Measurements from ENCODE around the gene SLC25A12. TPM values are rescaled to one million over a fixed set of nuclear protein-coding genes. Genes with fewer than 3 reads are reported as not detected.
A peak's percentile ranks its signal among the peaks of the same experiment; 100 is the strongest.

SLC25A12 gene, protein sequence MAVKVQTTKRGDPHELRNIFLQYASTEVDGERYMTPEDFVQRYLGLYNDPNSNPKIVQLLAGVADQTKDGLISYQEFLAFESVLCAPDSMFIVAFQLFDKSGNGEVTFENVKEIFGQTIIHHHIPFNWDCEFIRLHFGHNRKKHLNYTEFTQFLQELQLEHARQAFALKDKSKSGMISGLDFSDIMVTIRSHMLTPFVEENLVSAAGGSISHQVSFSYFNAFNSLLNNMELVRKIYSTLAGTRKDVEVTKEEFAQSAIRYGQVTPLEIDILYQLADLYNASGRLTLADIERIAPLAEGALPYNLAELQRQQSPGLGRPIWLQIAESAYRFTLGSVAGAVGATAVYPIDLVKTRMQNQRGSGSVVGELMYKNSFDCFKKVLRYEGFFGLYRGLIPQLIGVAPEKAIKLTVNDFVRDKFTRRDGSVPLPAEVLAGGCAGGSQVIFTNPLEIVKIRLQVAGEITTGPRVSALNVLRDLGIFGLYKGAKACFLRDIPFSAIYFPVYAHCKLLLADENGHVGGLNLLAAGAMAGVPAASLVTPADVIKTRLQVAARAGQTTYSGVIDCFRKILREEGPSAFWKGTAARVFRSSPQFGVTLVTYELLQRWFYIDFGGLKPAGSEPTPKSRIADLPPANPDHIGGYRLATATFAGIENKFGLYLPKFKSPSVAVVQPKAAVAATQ
- 10 to 100 TPM; 15.1 to 25.9 (median 20.9) TPM for total RNA-seq
- polyA plus RNA-seq = 10 to 100 TPM in 1 of 3 donors, 1 to 10 TPM in 2; 9.8 to 11.0 (median 9.8) TPM
- long read RNA-seq, donor 1, partial matches to known transcripts = 10 of 12 reads
- long read RNA-seq, donor 1, other reads (novel, unspliced or antisense) = 0 of 12 reads
- long read RNA-seq, donor 2, partial matches to known transcripts = 0 of 3 reads
- long read RNA-seq, donor 2, other reads (novel, unspliced or antisense) = 0 of 3 reads

DNA sequence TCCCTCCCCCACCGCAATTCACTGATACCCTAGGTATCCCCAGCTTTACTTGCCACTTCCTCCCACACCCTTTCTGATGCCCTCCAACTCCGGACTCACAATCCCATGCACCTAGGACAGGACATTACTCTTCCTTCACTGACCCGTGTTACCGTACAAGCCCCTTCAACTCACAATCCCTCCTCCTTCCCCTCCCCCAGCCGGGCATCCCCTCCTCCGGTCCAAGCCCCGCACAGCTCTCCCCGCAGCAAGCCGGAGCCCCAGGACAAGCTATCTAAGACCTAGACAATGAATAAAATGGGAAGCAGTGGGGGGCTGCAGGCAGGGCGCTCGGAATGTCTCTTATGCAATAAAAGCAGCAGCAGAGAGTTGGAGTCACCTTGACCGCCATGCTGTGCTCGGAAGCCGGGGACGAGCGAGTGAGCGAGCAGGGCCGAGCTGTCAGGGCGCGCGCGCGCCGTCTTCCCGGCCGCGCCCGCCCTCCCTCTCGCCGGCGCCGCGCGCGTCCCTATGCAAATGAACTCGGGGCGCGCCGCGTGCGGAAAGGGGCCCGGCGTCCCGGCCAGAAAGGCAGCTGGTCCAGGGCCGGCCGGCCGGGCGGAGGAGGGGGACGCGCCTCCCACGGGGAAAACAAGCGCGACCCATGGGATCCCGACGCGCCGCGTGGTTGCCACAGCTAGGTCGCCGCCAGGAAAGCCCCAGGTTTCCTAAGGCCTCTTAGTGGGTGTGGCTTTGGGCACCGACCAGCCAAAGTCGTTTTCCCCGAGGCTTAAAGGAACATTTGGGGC lies at the start of gene SLC25A12:
SLC25A12 (minus strand) TSS at position 421 of the 788 bp plus-strand sequence; CDS start at position 391, 30 bp downstream.
- intact Hi-C loops (cut with DNase I; ENCODE audit: low total_unique reads) = no loop called here
- WGBS, 5 donors = 0 to 1% (median 0%) methylated on average over 33 to 63 of the region's 63 CpGs

DNA sequence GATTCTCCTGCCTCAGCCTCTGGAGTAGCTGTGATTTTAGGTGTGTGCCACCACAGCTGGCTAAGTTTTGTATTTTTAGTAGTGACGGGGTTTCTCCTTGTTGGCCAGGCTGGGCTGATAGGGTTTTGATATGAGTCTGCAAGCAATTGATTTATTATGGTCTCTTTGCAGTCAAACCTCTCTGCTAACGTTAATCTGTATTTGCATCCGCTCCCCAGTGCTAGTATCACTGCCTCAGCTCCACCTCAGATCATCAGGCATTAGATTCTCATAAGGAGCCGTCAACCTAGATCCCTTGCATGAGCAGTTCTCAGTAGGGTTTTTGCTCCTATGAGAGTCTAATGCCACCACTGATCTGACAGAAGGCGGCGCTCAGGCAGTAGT lies 47.3 kb upstream of the SLC25A12 start:
- no peak overlapping the region for H3K27ac ChIP-seq
- peaks cover 0 to 15% (median 0%) of the 10 kb centered on the region in 6 donors for H3K36me3 ChIP-seq
- WGBS, 5 donors = 94 to 96% (median 94%) methylated on average over 6 of the region's 6 CpGs
- intact Hi-C loops (cut with DNase I; ENCODE audit: low total_unique reads) = no loop called here
- no peak overlapping the region for H3K4me3 ChIP-seq
- H3K4me1 ChIP-seq = peaks cover 0 to 43% (median 5%) of the 10 kb centered on the region in 6 donors
- H3K9me3 ChIP-seq = no peaks in the 10 kb centered on the region
- no peaks in the 10 kb centered on the region for H3K27me3 ChIP-seq (replicated peaks in 1 of 7)
- no peak for DNase-seq
- TF ChIP-seq POLR2AphosphoS5 (IDR thresholded peaks at IDR 0.05) = no peak
- TF ChIP-seq POLR2A (IDR thresholded peaks at IDR 0.05) = no peak
- TF ChIP-seq, protein P1, sequence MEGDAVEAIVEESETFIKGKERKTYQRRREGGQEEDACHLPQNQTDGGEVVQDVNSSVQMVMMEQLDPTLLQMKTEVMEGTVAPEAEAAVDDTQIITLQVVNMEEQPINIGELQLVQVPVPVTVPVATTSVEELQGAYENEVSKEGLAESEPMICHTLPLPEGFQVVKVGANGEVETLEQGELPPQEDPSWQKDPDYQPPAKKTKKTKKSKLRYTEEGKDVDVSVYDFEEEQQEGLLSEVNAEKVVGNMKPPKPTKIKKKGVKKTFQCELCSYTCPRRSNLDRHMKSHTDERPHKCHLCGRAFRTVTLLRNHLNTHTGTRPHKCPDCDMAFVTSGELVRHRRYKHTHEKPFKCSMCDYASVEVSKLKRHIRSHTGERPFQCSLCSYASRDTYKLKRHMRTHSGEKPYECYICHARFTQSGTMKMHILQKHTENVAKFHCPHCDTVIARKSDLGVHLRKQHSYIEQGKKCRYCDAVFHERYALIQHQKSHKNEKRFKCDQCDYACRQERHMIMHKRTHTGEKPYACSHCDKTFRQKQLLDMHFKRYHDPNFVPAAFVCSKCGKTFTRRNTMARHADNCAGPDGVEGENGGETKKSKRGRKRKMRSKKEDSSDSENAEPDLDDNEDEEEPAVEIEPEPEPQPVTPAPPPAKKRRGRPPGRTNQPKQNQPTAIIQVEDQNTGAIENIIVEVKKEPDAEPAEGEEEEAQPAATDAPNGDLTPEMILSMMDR (IDR thresholded peaks at IDR 0.05 in 8 of 11, conservative IDR thresholded peaks at IDR 0.05 in 3 of 11) = no peak

More for the DNA sequence above, at the start of gene SLC25A12:
- TF ChIP-seq POLR2A (IDR thresholded peaks at IDR 0.05) (peak in 1 of 3 donors; percentile 42), POLR2AphosphoS5 (IDR thresholded peaks at IDR 0.05) (peak; percentile 75 to 89 (median 84))
- TF ChIP-seq, protein P1 (IDR thresholded peaks at IDR 0.05 in 8 of 11, conservative IDR thresholded peaks at IDR 0.05 in 3 of 11) = no peak
- peaks cover 8 to 35% (median 20%) of the 10 kb centered on the region in 6 donors for H3K4me1 ChIP-seq
- H3K27me3 ChIP-seq (replicated peaks in 1 of 7) = no peaks in the 10 kb centered on the region
- DNase-seq = peak; percentile 96
- H3K4me3 ChIP-seq = peak within 1 kb of the TSS; percentile 70 to 97 (median 84)
- peak within 1 kb of the TSS; percentile 63 to 90 (median 84) for H3K27ac ChIP-seq
- H3K9me3 ChIP-seq = peaks cover 0 to 5% (median 0%) of the 10 kb centered on the region in 8 donors
- H3K36me3 ChIP-seq = peaks cover 0 to 19% (median 0%) of the 10 kb centered on the region in 6 donors

DNA sequence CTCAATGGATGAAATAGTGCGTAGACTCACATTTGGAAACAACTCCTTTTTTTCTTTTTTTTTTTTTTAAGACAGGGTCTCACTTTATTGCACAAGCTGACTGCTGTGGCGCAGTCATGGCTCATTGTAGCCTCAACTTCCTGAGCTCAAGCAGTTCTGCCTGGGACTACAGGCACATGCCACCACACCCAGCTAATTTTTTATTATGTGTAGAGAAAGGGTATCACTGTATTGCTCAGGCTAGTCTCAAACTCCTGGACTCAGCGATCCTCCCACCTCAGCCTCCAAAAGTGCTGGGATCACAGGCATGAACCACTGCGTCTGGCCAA lies 45.7 kb upstream of the SLC25A12 start:
- Histone ChIP-seq H3K4me3 (no peak overlapping the region), H3K27ac (peak overlapping the region in 2 of 8 donors; percentile 24 to 43), H3K4me1 (peaks cover 0 to 43% (median 5%) of the 10 kb centered on the region in 6 donors), H3K9me3 (no peaks in the 10 kb centered on the region), H3K27me3 (replicated peaks in 1 of 7) (no peaks in the 10 kb centered on the region), H3K36me3 (peaks cover 0 to 15% (median 0%) of the 10 kb centered on the region in 6 donors)
- no peak for DNase-seq
- intact Hi-C loops (cut with DNase I; ENCODE audit: low total_unique reads) = no loop called here
- WGBS, 5 donors = 60 to 91% (median 76%) methylated on average over 4 of the region's 4 CpGs
- TF ChIP-seq, protein P1 (IDR thresholded peaks at IDR 0.05 in 8 of 11, conservative IDR thresholded peaks at IDR 0.05 in 3 of 11) = no peak
- TF ChIP-seq POLR2AphosphoS5 (IDR thresholded peaks at IDR 0.05) (no peak), POLR2A (IDR thresholded peaks at IDR 0.05) (no peak)

All from spleen (tissue), 13 donors.